ENCODE results near the gene PDIA4. TPM values are rescaled to one million over a fixed set of nuclear protein-coding genes. Genes with fewer than 3 reads are reported as not detected.

Gene PDIA4
- total RNA-seq, 1 donor from 2014 or later = 307 TPM

- no peak for DNase-seq (ENCODE audit: low read depth)
- TF ChIP-seq CTCF (conservative IDR thresholded peaks at IDR 0.05; ENCODE audit: low read depth, low read length) = no peak
- H3K4me3 ChIP-seq (ENCODE audit: low read depth, low read length) = no peak overlapping the region
Measured at GRCh38 chr7:148993193-148993592, 35.1 kb downstream of the PDIA4 start.

GRCh38 chr7:148991536-148991935, 36.8 kb downstream of the PDIA4 start:
- no peak for DNase-seq (ENCODE audit: low read depth)
- TF ChIP-seq CTCF (conservative IDR thresholded peaks at IDR 0.05; ENCODE audit: low read depth, low read length) = no peak
- no peak overlapping the region for H3K4me3 ChIP-seq (ENCODE audit: low read depth, low read length)

- H3K4me3 ChIP-seq (ENCODE audit: low read depth, low read length) = peak overlapping the region; percentile 89
- TF ChIP-seq CTCF (conservative IDR thresholded peaks at IDR 0.05; ENCODE audit: low read depth, low read length) = no peak
- DNase-seq (ENCODE audit: low read depth) = no peak
Measured at GRCh38 chr7:148987751-148988512, 40.4 kb downstream of the PDIA4 start.

GRCh38 chr7:148987010-148987750, 41.1 kb downstream of the PDIA4 start:
- peak overlapping the region; percentile 89 for H3K4me3 ChIP-seq (ENCODE audit: low read depth, low read length)
- no peak for TF ChIP-seq CTCF (conservative IDR thresholded peaks at IDR 0.05; ENCODE audit: low read depth, low read length)
- peak; percentile 84 for DNase-seq (ENCODE audit: low read depth)

- no peak overlapping the region for H3K4me3 ChIP-seq (ENCODE audit: low read depth, low read length)
- TF ChIP-seq CTCF (conservative IDR thresholded peaks at IDR 0.05; ENCODE audit: low read depth, low read length) = no peak
- DNase-seq (ENCODE audit: low read depth) = no peak
Measured at GRCh38 chr7:148986742-148987009, 41.6 kb downstream of the PDIA4 start.

GRCh38 chr7:148983200-148984146, 44.8 kb downstream of the PDIA4 start:
- peak overlapping the region; percentile 73 for H3K4me3 ChIP-seq (ENCODE audit: low read depth, low read length)
- no peak for DNase-seq (ENCODE audit: low read depth)
- TF ChIP-seq CTCF (conservative IDR thresholded peaks at IDR 0.05; ENCODE audit: low read depth, low read length) = no peak
